Glomerular endothelial cell (primary cell): ENCODE results near the gene EFNA3. TPM values are rescaled to one million over a fixed set of nuclear protein-coding genes. Genes with fewer than 3 reads are reported as not detected.
A peak's percentile ranks its signal among the peaks of the same experiment; 100 is the strongest.

Experiments used
- DNase-seq: peaks from one replicate; pipeline ENCODE4 v3.0.0-alpha.2; 2011; ENCODE audit warnings: low read depth, low spot score; ENCODE audit errors: extremely low read depth
- total RNA-seq: library from RNA; depleted of rRNA; stranded (reverse); fragments of >200 nt; gene quantifications from 2 replicates; pipeline ENCODE4 v1.2.3, GENCODE V29; 2015

The EFNA3 gene, protein sequence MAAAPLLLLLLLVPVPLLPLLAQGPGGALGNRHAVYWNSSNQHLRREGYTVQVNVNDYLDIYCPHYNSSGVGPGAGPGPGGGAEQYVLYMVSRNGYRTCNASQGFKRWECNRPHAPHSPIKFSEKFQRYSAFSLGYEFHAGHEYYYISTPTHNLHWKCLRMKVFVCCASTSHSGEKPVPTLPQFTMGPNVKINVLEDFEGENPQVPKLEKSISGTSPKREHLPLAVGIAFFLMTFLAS
- total RNA-seq = 1.5 and 4.0 TPM in 2 replicates

DNA sequence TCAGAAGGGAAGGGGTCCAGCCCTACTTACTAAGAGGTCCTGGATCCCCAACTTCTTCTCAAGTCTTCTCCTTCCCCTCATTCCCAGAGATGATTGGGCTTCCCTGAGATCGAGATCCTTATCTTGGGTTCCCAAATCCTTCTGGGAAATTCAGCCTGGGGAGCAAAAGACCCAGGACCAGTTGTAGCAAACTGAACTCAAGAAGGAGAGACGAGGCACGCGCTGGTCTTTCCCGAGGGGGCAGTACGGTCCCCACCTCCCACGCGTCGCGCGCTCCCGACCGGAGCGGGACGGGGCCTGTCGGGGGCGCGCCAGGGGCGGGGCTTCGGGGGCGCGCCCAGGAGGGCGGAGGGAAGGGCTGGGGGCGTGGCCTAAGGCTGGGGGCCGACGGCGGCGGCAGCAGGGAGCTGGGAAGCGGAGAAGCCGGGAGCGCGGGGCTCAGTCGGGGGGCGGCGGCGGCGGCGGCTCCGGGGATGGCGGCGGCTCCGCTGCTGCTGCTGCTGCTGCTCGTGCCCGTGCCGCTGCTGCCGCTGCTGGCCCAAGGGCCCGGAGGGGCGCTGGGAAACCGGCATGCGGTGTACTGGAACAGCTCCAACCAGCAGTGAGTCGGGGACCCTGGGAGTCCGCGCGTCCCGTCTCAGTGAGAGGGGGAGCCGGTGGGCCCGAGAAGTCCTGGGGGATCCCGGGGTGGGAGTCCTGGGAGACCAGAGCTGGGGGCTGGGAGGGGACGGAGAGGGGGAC, at the start of gene EFNA3:
TSS of gene EFNA3 (plus strand) at position 369 of the 741 bp plus-strand sequence. CDS start at position 474, 105 bp downstream.
- DNase-seq = no peak

DNA sequence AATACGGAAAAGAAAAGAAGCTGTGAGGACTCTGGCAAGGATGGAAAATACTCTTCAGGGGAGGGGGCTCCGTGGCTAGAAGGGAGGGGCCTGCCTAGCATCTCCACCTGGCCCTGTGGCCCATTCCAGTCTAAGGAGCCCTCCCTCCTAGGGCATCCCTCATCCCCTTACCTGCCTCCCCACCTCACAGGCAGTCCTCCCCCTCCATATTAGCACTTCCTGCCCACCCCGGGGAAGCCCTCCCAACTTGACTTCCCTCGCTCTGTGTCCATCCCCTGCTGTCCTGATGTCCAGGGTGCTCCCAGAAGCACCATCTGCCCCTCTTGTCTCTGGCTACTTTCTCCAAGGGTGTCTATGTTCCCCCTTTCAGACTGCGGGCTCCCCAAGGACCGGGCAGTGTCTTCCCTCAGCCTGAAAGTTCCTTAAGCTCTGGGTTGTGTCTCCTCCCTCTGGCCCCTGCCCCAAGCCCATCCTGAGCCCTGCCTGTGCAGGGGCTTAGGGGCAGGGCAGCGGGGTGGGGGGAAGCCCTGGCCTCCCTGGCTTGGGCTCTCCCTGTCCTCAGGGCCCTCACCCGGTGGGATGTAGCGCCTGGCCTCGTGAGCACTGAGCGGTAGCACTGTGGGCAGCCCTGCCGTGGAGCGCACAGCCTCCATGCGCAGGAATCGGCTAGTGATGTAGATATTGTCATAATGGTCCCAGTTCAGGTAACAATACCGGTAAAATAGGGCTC, 49.0 kb upstream of the EFNA3 start:
- no peak for DNase-seq

DNA sequence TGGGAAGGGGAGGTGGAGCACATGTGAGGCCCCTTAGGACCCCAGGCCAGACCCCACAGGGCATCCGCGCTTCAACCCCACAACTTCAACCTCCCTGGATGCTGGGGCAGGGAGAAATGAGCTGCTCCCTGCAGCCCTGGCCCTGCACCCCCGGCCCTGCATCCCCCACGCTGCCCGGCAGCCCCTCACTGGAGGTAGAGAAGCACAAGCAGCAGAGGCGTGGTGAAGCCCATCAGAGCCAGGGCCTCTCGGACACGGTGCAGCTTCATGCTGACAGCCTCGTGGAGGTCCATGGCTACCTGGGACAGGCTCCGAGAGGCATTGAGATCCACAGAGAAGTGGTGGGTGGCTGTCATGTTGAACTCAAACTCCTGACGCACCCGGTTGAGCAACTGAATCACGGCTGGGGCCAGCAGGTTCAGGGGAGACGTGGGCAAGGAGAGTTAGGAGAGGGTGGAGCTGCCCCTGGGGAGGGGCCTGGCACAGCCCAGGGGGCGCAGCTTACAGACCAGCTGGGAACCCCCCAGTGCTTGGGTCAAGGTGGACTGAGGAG, 48.3 kb upstream of the EFNA3 start:
- DNase-seq = no peak

DNA sequence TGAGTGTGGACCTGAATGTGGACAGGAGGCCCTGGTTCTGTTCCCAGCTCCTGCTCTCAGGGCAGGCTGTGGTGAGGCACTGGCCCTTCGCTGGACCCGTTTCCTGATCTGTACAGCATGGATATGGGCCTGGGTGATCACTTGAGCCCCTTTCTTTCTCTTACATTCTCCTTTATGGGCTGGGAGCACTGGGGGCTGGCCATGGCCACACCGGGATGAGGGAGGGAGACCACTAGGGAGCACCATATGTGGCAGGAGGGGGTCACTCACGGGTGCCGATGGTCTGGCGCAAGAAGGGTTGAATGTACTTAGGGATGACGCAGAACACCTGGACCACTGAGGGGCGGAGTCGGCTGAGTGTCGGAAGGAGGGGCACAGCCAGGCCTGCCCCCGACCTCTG, 47.7 kb upstream of the EFNA3 start:
- DNase-seq = no peak

DNA sequence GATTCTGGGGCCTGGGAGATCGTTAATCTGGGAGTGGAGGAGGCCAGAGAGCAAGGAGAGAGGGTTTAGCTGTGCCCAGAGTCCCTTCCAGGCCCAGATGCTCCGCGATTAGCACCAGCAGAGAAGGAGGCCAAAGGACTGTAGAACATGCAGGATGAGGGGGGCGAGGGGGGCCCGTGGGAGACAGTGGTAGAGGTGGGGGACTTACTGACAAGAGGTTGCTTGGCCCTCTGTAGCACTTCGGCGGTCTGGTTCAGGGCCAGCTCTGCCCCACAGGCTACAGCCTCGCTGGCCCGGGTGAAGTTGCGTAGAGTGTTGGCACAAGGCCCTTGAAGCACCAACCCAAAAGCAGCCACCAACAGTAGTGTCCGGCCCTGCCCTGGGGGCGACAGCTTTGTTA, 45.8 kb upstream of the EFNA3 start:
- no peak for DNase-seq

DNA sequence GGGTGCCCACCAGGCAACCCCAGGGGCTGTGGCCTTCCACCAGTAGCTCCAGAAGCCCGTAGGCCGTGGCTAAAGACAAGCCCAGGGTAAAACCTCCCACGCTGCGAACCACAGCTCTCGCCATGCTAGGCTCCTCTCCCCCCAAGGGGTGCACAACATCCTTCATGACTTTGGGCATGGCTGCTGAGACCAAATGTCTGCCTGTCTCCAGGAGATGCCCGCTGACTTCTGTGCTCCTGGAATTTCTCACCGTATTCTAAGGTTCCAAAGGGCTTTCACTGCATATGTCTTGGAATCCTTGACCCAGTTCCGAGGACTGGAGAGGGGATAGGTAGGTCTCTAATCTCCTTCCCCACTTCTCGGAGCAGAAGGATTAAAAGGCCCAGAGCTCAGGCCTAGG, 45.1 kb upstream of the EFNA3 start, which contains the start of the genes DCST1 and DCST2:
TSS of gene DCST1 (plus strand) at position 301 of the 400 bp plus-strand sequence. CDS start 213 bp downstream, outside the sequence.
TSS of gene DCST2 (minus strand) at position 258 of the 400 bp plus-strand sequence. CDS start at position 178, 80 bp downstream.
- no peak for DNase-seq

DNA sequence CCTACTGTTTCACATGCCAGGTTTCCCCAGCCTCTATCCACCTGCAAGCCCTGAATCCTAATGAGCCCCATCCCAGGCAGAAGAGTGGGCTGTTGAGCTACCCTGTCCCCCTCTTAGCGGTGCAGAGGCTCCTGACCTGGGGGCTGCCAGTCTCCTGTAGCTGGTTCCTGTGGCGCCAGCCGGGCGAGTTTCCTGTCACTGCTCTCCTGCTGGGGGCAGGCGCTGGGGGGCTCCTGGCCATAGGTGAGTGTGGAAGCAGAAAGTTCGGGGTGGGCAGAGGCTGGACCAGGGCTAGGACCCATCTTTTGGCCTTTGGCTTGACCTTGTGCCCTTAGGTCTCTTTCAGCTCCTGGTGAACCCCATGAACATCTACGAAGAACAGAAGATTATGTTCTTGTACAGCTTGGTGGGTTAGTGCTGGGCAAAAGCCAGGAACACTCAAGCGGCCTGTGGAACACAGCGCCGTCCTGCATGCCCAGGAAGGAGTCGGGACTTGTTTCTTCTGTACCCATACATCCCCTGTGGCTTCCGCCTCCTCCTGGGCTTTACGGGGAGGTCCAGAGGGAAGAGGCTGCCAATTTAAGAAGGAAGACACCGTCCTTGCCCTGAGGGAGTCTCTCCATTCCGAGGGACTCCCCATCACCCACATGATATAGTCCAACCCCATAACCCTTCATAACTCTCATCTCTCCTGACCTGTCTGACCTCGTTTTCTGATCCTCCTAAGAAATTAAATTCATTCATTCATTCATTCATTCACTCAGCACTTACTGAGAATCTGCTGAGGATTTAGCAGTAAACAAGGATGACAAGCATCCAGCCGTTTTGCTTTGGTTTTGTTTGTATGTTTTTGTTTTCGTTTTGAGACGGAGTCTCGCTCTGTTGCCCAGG, 44.1 kb upstream of the EFNA3 start:
- DNase-seq = no peak

DNA sequence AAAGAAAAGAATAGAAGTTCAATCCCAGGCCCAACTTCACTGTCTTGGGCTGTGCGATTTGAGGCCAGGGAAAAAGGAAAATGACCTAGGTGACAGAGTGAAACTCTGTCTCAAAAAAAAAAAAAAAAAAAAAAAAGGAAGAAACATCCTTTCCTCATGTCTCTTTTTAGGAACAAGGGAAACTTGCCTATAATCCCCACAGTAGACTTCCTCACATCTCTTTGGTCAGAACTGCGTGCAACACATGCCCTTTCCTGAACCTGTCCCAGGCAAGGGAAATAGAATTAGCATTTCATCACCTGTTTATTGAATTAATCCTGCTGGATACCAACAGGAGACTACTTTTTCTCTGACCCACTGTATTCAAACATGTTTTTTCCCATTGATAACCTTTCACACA, 42.7 kb upstream of the EFNA3 start:
- no peak for DNase-seq

DNA sequence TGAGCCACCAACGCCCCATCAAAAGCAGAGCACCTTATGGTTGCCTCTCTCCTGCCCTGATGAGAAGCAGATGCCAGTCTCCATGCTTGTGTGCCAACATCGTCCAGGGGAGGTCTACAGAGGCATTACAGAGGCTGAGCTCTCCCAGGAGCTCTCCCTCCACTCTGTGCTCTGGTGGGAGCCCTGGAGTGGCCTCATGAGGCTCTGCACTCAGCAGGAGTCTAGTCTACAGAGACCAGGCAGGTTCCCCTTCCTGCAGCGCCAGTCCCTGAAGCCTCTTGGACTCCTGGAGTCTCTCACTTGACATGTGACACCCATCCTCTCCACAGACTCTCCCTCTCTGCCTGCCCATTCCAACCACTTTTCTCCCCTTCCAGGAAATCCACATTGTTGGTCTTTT, 41.6 kb upstream of the EFNA3 start:
- no peak for DNase-seq

DNA sequence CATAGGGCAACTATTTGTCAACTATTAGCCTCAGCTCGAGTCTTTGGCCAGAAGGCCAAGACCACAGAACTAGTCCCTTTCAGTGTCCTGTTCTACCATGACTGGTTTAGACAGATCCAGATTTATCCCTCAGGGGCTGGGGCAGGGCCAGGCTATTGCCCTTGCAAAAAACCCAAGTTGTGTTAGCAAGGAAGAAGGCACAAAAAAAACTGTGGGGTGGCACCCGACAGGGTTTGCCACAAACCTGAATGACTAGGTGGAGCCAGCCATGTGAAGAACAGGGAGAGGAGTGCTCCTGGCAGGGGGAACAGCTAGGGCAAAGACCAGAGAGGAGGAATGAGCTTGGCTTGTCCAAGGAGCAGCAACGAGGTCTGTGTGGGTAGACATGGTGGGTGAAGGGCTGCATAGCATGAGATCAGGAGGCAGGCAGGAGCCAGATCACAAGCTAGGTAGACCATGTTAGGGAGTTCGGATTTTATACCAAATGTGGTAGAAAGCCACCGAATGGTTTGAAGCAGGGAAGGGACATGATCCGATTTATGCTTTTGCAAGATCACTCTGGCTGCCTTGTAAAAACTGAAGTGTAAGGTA, 40.7 kb upstream of the EFNA3 start:
- no peak for DNase-seq

DNA sequence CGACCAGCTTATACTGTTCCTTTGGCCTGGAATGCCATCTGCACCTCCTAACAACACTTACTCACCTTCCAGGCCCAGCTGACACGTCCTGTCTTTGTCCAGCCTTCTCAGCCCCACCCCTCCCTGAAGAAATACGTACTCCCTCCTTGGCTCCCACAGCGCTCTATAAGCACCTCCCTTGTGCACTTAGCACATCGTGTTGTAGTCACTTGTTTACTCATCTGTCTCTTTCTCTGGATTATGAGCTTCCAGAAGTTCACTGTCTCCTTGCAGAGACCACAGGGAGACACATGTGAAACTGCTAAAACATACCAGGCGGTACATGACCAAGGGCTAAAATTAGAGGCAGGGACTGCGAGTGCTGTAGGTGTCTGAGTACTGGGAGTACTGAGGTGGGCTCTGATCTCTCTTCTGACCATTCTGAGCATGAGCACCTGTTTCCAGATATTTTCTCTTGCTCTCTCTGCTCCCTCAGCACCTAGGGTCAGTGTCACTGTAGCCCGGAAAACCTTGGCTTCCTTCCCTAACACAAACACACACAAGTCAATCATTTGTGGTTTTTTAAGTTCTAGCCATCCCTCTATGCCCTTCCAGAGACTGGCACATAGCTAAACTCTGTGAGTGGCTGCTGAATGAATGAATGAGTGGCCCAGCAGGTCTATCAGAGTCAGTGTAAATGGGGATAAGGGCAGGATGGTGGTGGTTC, 39.9 kb upstream of the EFNA3 start:
- no peak for DNase-seq

DNA sequence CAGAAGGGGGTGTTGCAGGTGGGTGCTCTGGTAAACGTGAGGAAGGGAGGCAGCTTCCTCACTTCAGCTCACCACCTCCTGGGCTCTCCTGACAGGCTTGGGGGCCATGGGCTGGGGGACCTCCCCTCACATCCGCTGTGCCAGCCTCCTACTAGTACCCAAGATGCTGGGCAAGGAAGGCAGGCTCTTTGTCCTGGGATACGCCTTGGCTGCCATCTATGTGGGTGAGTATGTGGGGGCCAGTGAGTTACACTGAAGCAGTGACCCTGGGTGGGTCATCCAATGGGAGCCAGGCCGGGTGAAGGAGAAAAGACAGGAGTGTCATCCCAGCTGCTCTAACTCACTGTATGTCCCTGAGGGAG, 39.3 kb upstream of the EFNA3 start:
- no peak for DNase-seq

DNA sequence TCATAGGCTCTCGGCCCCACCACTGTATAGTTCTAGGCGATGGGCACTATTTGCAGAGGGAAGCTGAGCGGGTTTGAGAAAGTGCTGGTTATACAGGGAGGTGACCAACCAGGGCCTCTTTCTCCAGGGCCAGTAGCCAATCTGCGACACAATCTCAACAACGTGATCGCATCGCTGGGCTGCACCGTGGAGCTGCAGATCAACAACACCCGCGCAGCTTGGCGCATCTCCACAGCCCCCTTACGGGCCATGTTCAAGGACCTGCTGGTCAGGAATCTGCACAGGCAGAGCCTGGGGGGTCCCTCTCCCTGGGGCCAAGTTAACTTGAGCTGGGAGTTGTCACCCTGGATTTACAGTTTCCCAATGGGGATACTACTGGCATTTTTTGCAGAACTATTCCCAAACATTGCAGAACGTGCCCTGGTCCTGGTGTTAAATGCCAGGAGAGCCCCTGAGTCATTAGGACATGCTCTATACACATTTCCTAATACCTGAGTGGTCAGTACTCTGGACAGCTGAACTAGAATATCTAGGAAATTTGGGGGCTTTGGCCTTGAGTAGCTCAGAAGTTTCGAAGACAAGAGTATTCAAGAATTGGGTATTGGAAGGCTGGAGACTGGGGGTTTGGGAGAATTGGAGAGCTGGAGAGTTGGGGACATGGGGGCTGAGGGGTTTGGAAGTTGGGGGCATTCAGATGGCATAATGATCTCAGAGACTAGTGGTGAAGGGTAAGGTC, 38.1 kb upstream of the EFNA3 start:
- no peak for DNase-seq

DNA sequence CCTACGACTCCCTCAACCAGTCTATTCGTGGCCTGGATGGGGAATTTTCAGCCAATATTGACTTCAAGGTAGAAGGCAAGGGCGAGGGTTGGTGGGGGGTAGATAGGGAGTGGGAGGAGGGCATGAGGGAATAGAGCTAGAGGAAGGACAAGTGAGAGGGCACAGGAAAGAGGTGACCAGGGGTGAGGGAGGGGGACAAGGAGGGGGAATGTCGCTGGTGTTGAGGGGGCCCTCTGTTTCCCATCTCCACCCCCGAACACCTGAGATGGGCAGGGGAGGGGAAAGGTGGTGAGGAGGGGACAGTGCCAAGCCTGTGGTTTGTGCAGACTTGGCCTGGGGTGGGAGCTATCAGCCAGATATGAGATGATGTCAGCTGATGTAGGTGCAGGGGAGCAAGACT, 35.8 kb upstream of the EFNA3 start:
- DNase-seq = no peak

DNA sequence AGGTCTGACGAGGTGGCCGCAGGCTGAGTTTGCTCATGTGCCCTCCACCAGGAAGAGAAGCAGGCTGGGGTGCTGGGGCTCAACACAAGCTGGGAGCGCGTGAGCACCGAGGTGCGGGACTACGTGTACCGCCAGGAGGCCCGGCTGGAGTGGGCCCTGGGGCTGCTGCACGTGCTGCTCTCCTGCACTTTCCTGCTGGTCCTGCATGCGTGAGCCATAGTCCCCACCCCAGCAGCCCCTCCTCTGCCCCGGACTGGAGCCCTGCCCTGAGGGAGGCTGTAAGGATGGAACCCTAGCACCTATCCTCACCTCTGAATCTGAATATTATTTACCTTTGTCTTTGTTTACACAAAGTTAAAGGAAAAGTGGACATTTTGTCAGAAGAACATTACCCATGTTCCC, 35.3 kb upstream of the EFNA3 start:
- no peak for DNase-seq

DNA sequence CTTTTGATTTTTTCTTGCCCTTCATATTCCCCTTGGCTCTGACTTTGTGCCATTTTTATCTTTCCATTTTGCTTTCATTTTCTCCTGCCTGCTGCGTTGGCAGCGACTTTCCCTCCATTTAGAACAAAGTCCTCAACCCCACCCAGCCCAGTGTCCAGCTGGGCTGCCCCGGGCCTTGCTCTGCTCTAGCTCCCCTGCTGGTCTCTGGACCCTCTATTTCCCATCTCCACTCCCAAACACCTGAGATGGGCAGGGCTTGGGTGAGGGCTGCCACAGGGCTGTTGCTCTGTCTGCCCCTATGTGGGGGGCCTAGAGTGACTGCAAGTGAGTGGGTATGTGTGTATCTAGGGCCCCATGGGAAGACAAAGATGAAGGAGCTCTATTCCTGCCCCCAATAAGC, 34.8 kb upstream of the EFNA3 start:
- DNase-seq = no peak

DNA sequence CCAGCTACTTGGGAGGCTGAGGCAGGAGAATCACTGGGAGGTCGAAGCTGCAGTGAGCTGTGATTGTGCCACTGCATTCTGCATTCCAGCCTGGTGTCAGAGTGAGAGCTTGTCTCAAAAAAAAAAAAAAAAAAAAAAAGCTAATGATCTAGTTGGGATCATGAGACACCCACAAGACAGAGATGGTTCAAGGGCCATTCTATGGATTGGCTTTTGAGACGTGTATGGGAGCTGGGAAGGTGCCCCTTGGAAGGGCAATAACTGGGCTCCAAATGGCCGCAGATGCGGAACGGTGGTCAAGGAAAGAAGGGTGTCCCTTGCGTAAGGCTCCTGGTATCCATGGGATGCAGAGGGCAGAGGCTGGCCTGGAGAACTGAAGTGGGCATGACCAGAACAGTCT, 34.3 kb upstream of the EFNA3 start:
- no peak for DNase-seq

DNA sequence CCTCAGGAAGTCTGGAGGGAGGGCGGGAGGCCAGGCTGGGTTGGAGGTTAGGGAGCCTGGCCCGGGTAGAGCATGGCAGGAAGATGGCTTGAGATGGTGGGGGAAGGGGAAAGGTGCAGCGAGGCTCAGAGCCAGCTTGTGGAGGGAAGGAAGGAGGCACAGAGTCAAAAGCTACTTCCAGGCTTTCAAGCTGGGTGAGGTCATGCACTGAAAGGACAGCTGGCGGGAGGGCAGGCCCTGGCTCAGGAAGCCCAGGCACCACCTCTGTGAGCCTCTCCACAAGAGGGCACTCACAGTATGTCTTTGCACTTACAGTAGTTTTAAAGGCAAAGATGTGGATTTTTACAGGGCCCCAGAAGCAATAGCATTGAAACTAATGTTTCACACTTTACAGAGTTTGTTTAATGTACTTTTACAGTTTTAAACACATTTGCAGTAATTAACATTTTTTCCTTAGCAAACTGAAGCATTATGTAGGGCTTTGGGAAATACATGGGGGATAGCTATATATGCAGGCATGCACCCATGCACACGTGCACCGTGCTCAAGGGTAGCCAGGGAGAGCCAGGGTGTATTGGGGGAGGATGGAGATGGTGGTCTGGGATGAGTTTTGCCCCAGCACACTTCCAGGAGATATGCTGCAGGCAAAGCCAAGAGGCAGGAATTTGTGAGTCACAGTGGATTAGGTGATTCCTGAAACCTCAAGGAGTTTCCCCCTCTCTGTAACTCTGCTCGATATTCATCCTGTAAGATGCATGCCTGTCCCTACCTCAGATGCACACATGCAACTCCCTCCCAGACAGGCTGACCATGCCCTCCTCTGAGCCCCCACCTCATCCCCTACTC, 33.6 kb upstream of the EFNA3 start:
- peak; percentile 57 for DNase-seq
